ENCODE data around the gene ABCA2. TPM values are rescaled to one million over a fixed set of nuclear protein-coding genes. Genes with fewer than 3 reads are reported as not detected.

Gene ABCA2
- total RNA-seq, 1 donor from 2014 or later: 62.4 TPM

- Mint-ChIP-seq H3K4me3 (ENCODE audit: unreplicated experiment) (no peak overlapping the region), H3K27ac (ENCODE audit: unreplicated experiment) (no peak overlapping the region), H3K27me3 (ENCODE audit: low read depth) (no peaks in the 10 kb centered on the region), H3K36me3 (ENCODE audit: low read depth) (peaks cover 4% of the 10 kb centered on the region), H3K9me3 (ENCODE audit: low read depth) (no peaks in the 10 kb centered on the region), H3K4me1 (ENCODE audit: low read depth) (peaks cover 14% of the 10 kb centered on the region)
- no peak for TF ChIP-seq CTCF (IDR thresholded peaks at IDR 0.05)
- no peak for DNase-seq (ENCODE audit: low spot score)
These were observed 15.0 kb upstream of the ABCA2 start for GRCh38 chr9:137042751-137043727.

- Mint-ChIP-seq H3K36me3 (ENCODE audit: low read depth) (peaks cover 4% of the 10 kb centered on the region), H3K27me3 (ENCODE audit: low read depth) (no peaks in the 10 kb centered on the region), H3K4me3 (ENCODE audit: unreplicated experiment) (no peak overlapping the region), H3K27ac (ENCODE audit: unreplicated experiment) (no peak overlapping the region), H3K4me1 (ENCODE audit: low read depth) (peaks cover 14% of the 10 kb centered on the region), H3K9me3 (ENCODE audit: low read depth) (no peaks in the 10 kb centered on the region)
- no peak for TF ChIP-seq CTCF (IDR thresholded peaks at IDR 0.05)
- DNase-seq (ENCODE audit: low spot score): no peak
These were observed 13.1 kb upstream of the ABCA2 start for GRCh38 chr9:137041124-137041523.

- DNase-seq (ENCODE audit: low spot score): no peak
- Mint-ChIP-seq H3K27me3 (ENCODE audit: low read depth) (no peaks in the 10 kb centered on the region), H3K27ac (ENCODE audit: unreplicated experiment) (no peak overlapping the region), H3K4me1 (ENCODE audit: low read depth) (peaks cover 14% of the 10 kb centered on the region), H3K4me3 (ENCODE audit: unreplicated experiment) (no peak overlapping the region), H3K36me3 (ENCODE audit: low read depth) (peaks cover 4% of the 10 kb centered on the region), H3K9me3 (ENCODE audit: low read depth) (no peaks in the 10 kb centered on the region)
- TF ChIP-seq CTCF (IDR thresholded peaks at IDR 0.05): no peak
These were observed 12.5 kb upstream of the ABCA2 start for GRCh38 chr9:137040568-137040967.

DNA sequence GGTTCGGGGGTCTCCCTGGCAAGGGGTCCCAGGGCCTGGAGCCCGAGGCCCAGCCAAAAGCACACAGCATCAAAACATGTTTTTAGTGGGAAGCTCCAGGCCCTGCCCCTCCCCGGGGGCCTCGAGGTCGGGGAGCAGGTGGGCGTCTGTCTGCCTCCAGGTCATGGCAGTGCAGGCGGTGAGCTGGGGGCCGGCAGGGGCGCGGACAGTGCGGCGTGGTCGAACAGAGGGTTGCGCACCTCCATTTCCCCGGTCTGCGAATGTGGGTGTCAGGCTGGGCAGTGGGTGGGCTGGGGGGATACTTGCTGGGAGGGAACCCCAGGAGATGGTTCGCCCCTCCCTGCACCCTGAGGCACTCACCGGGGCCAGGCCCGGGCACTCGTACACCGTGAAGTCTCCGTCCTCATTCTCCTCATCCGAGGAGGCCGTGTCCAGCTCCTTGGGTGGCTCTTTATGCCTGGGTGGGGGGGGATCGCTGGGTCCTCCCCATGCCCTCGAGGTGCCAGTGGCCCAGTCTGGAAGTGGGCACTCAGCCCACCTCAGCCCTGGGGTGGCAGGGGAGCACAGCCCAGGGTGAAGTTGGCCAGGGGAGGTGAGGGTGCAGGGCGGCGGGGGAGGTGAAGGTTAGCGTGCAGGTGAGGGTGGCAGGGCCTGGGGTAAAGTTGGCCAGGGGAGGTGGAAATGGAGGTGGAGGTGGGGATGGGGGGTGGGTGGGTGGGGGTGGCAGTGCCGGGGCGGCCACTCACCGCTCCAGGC lies 11.8 kb upstream of the ABCA2 start:
- H3K27ac Mint-ChIP-seq (ENCODE audit: unreplicated experiment): no peak overlapping the region
- H3K9me3 Mint-ChIP-seq (ENCODE audit: low read depth): no peaks in the 10 kb centered on the region
- peaks cover 4% of the 10 kb centered on the region for H3K36me3 Mint-ChIP-seq (ENCODE audit: low read depth)
- H3K4me1 Mint-ChIP-seq (ENCODE audit: low read depth): peaks cover 9% of the 10 kb centered on the region
- H3K27me3 Mint-ChIP-seq (ENCODE audit: low read depth): no peaks in the 10 kb centered on the region
- DNase-seq (ENCODE audit: low spot score): no peak
- no peak overlapping the region for H3K4me3 Mint-ChIP-seq (ENCODE audit: unreplicated experiment)
- no peak for TF ChIP-seq CTCF (IDR thresholded peaks at IDR 0.05)

GRCh38 chr9:137038916-137039315 lies 10.9 kb upstream of the ABCA2 start:
- no peak for TF ChIP-seq CTCF (IDR thresholded peaks at IDR 0.05)
- Mint-ChIP-seq H3K36me3 (ENCODE audit: low read depth) (peaks cover 4% of the 10 kb centered on the region), H3K27me3 (ENCODE audit: low read depth) (no peaks in the 10 kb centered on the region), H3K4me1 (ENCODE audit: low read depth) (peaks cover 2% of the 10 kb centered on the region), H3K4me3 (ENCODE audit: unreplicated experiment) (no peak overlapping the region), H3K9me3 (ENCODE audit: low read depth) (no peaks in the 10 kb centered on the region), H3K27ac (ENCODE audit: unreplicated experiment) (no peak overlapping the region)
- DNase-seq (ENCODE audit: low spot score): no peak

Measured in chondrocyte (in vitro differentiated cells).